Measurements from ENCODE around the gene CNTNAP2. TPM values are rescaled to one million over a fixed set of nuclear protein-coding genes. Genes with fewer than 3 reads are reported as not detected.

CNTNAP2 gene
- total RNA-seq, 1 experiment from 2014 or later = 64.5 TPM

DNA sequence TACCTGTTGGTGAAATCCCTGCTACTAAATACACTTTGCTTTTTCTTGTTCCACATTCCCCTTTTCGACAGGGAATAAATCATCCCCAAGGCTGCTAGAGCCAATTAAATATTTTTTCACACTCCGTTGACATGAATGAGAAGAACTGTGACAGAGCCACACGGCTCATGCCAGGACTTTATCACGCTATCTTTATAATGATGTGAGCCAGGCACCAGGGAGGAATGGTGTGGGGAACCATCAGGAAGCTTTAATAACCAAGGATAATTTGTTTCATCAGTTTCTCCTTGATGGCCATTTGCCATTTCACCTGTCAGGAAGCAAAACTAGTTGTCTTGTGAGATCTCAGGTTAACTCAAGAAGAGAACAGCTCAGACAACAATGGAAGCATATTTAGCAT, 2280.9 kb downstream of the CNTNAP2 start:
- Histone ChIP-seq H3K56ac (ENCODE audit: insufficient read length, low read depth, low read length) (no peak overlapping the region), H3K79me1 (ENCODE audit: insufficient read depth, low read depth, low read length, poor library complexity, severe bottlenecking) (peaks cover 2% of the 10 kb centered on the region), H2BK5ac (ENCODE audit: insufficient read length, low read length) (no peak overlapping the region), H4K8ac (replicated peaks; ENCODE audit: insufficient read length, low read depth, low read length) (no peak overlapping the region), H2BK20ac (ENCODE audit: low read depth, low read length, poor library complexity, severe bottlenecking) (no peak overlapping the region), H3K79me2 (ENCODE audit: insufficient read depth, low read length) (no peaks in the 10 kb centered on the region), H2BK12ac (ENCODE audit: insufficient read length, low read depth, low read length) (no peak overlapping the region), H2BK15ac (ENCODE audit: low read depth, low read length) (no peak overlapping the region), H3K4ac (ENCODE audit: low read depth, low read length) (no peak overlapping the region), H2AK5ac (ENCODE audit: insufficient read length, low read length) (no peak overlapping the region), H3K18ac (ENCODE audit: insufficient read length, low read depth, low read length) (no peak overlapping the region), H2AFZ (ENCODE audit: low read length) (no peak overlapping the region), H4K20me1 (ENCODE audit: control insufficient read depth, insufficient read depth, insufficient read length) (no peaks in the 10 kb centered on the region), H3K27ac (ENCODE audit: insufficient read length, low read depth, low read length) (no peak overlapping the region), H4K5ac (ENCODE audit: insufficient read length, low read depth, low read length) (no peak overlapping the region), H3K9me3 (ENCODE audit: control insufficient read depth, low read depth, low read length) (no peaks in the 10 kb centered on the region), H3K4me2 (ENCODE audit: insufficient read depth, insufficient read length, low read length) (no peak overlapping the region), H3K9ac (ENCODE audit: extremely low read depth, insufficient read length, low read length) (no peak overlapping the region), H3K23ac (ENCODE audit: insufficient read length, low read depth, low read length) (no peak overlapping the region), H3T11ph (ENCODE audit: low read length) (no peak overlapping the region), H4K91ac (ENCODE audit: insufficient read length, low read depth, low read length) (no peak overlapping the region), H3K27me3 (ENCODE audit: insufficient read depth, low read length) (no peaks in the 10 kb centered on the region), H3K14ac (ENCODE audit: insufficient read depth, low read length) (no peak overlapping the region), H3K4me1 (ENCODE audit: insufficient read depth, low read length) (peaks cover 26% of the 10 kb centered on the region), H3K23me2 (ENCODE audit: insufficient read length, low read depth, low read length, poor library complexity, severe bottlenecking) (no peaks in the 10 kb centered on the region), H2BK120ac (ENCODE audit: low read depth, low read length, poor library complexity, severe bottlenecking) (no peak overlapping the region)
- Mint-ChIP-seq H3K36me3 (ENCODE audit: insufficient read depth in 1 of 3, low read depth in 3 of 3) (peaks cover 0 to 5% (median 4%) of the 10 kb centered on the region in 3 experiments; a peak in 3 of 7 replicates), H3K4me1 (peaks cover 83 to 86% of the 10 kb centered on the region in 2 experiments), H3K27me3 (ENCODE audit: low read depth) (no peaks in the 10 kb centered on the region), H3K9me3 (no peaks in the 10 kb centered on the region), H3K27ac (peak overlapping the region in 2 of 3 experiments; percentile 59 to 66; a peak in 4 of 7 replicates), H3K4me3 (no peak overlapping the region)
- DNase-seq = no peak
- TF ChIP-seq, protein P1, sequence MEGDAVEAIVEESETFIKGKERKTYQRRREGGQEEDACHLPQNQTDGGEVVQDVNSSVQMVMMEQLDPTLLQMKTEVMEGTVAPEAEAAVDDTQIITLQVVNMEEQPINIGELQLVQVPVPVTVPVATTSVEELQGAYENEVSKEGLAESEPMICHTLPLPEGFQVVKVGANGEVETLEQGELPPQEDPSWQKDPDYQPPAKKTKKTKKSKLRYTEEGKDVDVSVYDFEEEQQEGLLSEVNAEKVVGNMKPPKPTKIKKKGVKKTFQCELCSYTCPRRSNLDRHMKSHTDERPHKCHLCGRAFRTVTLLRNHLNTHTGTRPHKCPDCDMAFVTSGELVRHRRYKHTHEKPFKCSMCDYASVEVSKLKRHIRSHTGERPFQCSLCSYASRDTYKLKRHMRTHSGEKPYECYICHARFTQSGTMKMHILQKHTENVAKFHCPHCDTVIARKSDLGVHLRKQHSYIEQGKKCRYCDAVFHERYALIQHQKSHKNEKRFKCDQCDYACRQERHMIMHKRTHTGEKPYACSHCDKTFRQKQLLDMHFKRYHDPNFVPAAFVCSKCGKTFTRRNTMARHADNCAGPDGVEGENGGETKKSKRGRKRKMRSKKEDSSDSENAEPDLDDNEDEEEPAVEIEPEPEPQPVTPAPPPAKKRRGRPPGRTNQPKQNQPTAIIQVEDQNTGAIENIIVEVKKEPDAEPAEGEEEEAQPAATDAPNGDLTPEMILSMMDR (conservative IDR thresholded peaks at IDR 0.05) = no peak
- WGBS (ENCODE audit: extremely low coverage, insufficient read length, low lambda C conversion rate) = no CpG with 5 or more reads among the region's 4 CpGs
